K562 (cell line): ENCODE results near the gene CDADC1. TPM values are rescaled to one million over a fixed set of nuclear protein-coding genes. Genes with fewer than 3 reads are reported as not detected.

ENCODE experiments used
- ARNT ChIP-seq, 2 experiments: fragments of 450-650 bp; IDR thresholded peaks; 2 replicates each; pipeline ENCODE4 v1.6.1; 2016; ENCODE audit warnings: mild to moderate bottlenecking in 1 of 2
- CBFA2T3 ChIP-seq: fragments of 450-650 bp; IDR thresholded peaks from 2 replicates; pipeline ENCODE4 v1.6.1; 2017
- CCNT2 ChIP-seq: IDR thresholded peaks from 2 replicates; pipeline ENCODE4 v1.6.1; 2011; ENCODE audit warnings: borderline replicate concordance, low read depth, mild to moderate bottlenecking, moderate library complexity, mixed read lengths, low read length; ENCODE audit not compliant: insufficient read length; ENCODE audit errors: extremely low read depth
- FOXJ3 ChIP-seq: sonication (generic); formaldehyde crosslinking; IDR thresholded peaks from 2 replicates; pipeline ENCODE4 v1.4.0; 2020; ENCODE audit warnings: mild to moderate bottlenecking, missing genetic modification reagents
- MTA2 ChIP-seq: fragments of 450-650 bp; IDR thresholded peaks from 2 replicates; pipeline ENCODE4 v1.6.1; 2016; ENCODE audit warnings: low read depth
- PHB2 ChIP-seq: fragments of 450-650 bp; IDR thresholded peaks from 2 replicates; pipeline ENCODE4 v1.6.1; 2017; ENCODE audit warnings: low read depth
- PRMT5 ChIP-seq: sonication (generic); formaldehyde crosslinking; IDR thresholded peaks from 2 replicates; pipeline ENCODE4 v1.5.0; 2020; ENCODE audit warnings: missing genetic modification reagents
- RBFOX2 ChIP-seq: fragments of 200-400 bp; formaldehyde crosslinking; IDR thresholded peaks from 2 replicates; pipeline ENCODE4 v1.6.1; 2017; ENCODE audit warnings: low read depth, mild to moderate bottlenecking, low read length, moderate library complexity
- RFX7 ChIP-seq: fragments of 250-450 bp; sonication (Bioruptor Pico); IDR thresholded peaks from 2 replicates; pipeline ENCODE4 v1.5.1; 2021; ENCODE audit warnings: mild to moderate bottlenecking
- SIN3A ChIP-seq, 2 experiments: fragments of 150-350 bp in 1 of 2; IDR thresholded peaks; 2 replicates each; pipeline ENCODE4 v1.6.1; 2011 to 2016; ENCODE audit warnings: borderline replicate concordance in 2 of 2, low read depth in 2 of 2, low read length in 2 of 2, mild to moderate bottlenecking in 2 of 2, moderate library complexity in 2 of 2; ENCODE audit not compliant: control insufficient read depth in 1 of 2
- ZNF24 ChIP-seq: fragments of 450-650 bp; IDR thresholded peaks from 2 replicates; pipeline ENCODE4 v1.6.1; 2016
- ZNF3 ChIP-seq: fragments of 250-450 bp; sonication (Bioruptor Pico); IDR thresholded peaks from 2 replicates; pipeline ENCODE4 v1.5.0; 2021; ENCODE audit warnings: mild to moderate bottlenecking, moderate library complexity
- ZNF398 ChIP-seq: fragments of 250-450 bp; sonication (Bioruptor Pico); IDR thresholded peaks from 2 replicates; pipeline ENCODE4 v1.8.0; 2021; ENCODE audit warnings: moderate library complexity, mild to moderate bottlenecking, inconsistent platforms
- ZNF592 ChIP-seq: fragments of 450-650 bp; IDR thresholded peaks from 2 replicates; pipeline ENCODE4 v1.6.1; 2017; ENCODE audit warnings: antibody characterized with exemption, mild to moderate bottlenecking
- polyA plus RNA-seq, 8 experiments: library from polyadenylated mRNA; depleted of rRNA in 4 of 8; stranded (reverse) in 5 of 8; unstranded in 3 of 8; fragments of >200 nt; fragmentation: Nextera tagmentation in 2 of 8; fragmentation: Illumina TruSeq in 1 of 8; extraction: Ambion mirVana in 2 of 8; extraction: Trizol in 1 of 8; gene quantifications; 2 replicates each; pipeline versions ENCODE4 v1.2.1 to v1.2.3, GENCODE V29; 2011 to 2014; ENCODE audit warnings: inconsistent platforms in 1 of 8, missing spikeins in 1 of 8
- total RNA-seq, 7 experiments: library from RNA; depleted of rRNA in 6 of 7; stranded (reverse); fragments of >200 nt in 6 of 7; fragmentation: Illumina TruSeq in 2 of 7; extraction: Trizol in 2 of 7; gene quantifications; 2 replicates each; pipeline versions ENCODE4 v1.2.1 to v1.2.3, GENCODE V29; 2011 to 2021; ENCODE audit warnings: low replicate concordance in 1 of 7
- TF ChIP-seq, protein P1 (sequence below): fragments of 250-450 bp; sonication (Bioruptor Pico); IDR thresholded peaks from 2 replicates; pipeline ENCODE4 v1.6.1; 2021; ENCODE audit warnings: mild to moderate bottlenecking
- TF ChIP-seq, protein P2 (sequence below): fragments of 450-650 bp; IDR thresholded peaks from 2 replicates; pipeline ENCODE4 v1.6.1; 2016
- TF ChIP-seq, protein P3 (sequence below): IDR thresholded peaks from 2 replicates; pipeline ENCODE4 v1.6.1; 2014; ENCODE audit warnings: antibody characterized with exemption
- TF ChIP-seq, protein P4 (sequence below): fragments of 450-650 bp; IDR thresholded peaks from 2 replicates; pipeline ENCODE4 v1.6.1; 2016; ENCODE audit warnings: low read depth, mild to moderate bottlenecking, moderate library complexity

The CDADC1 gene
- total and polyA plus RNA-seq, 9 of the 15 experiments (the other 6 are each of a cell fraction or from before 2014, with no cell fraction given): 4.1 to 11.8 (median 6.3) TPM

GRCh38 chr13:49247643-49248621, at the start of gene CDADC1 (continued):
- TF ChIP-seq PRMT5 (CRISPR knock-in tag): no peak
- TF ChIP-seq, protein P1, sequence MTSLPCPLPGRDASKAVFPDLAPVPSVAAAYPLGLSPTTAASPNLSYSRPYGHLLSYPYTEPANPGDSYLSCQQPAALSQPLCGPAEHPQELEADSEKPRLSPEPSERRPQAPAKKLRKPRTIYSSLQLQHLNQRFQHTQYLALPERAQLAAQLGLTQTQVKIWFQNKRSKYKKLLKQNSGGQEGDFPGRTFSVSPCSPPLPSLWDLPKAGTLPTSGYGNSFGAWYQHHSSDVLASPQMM (CRISPR knock-in tag): no peak
- no peak for TF ChIP-seq ZNF592
- peak in 1 of 2 experiments; percentile 92; a peak in 3 of 4 replicates for TF ChIP-seq SIN3A (IDR thresholded peaks at IDR 0.05; ENCODE audit: borderline replicate concordance in 2 of 2, control insufficient read depth in 1 of 2, low read depth in 2 of 2, low read length in 2 of 2)
- TF ChIP-seq, protein P2, sequence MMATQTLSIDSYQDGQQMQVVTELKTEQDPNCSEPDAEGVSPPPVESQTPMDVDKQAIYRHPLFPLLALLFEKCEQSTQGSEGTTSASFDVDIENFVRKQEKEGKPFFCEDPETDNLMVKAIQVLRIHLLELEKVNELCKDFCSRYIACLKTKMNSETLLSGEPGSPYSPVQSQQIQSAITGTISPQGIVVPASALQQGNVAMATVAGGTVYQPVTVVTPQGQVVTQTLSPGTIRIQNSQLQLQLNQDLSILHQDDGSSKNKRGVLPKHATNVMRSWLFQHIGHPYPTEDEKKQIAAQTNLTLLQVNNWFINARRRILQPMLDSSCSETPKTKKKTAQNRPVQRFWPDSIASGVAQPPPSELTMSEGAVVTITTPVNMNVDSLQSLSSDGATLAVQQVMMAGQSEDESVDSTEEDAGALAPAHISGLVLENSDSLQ: no peak; the same call in 1 of the 2 replicates
- TF ChIP-seq, protein P3, sequence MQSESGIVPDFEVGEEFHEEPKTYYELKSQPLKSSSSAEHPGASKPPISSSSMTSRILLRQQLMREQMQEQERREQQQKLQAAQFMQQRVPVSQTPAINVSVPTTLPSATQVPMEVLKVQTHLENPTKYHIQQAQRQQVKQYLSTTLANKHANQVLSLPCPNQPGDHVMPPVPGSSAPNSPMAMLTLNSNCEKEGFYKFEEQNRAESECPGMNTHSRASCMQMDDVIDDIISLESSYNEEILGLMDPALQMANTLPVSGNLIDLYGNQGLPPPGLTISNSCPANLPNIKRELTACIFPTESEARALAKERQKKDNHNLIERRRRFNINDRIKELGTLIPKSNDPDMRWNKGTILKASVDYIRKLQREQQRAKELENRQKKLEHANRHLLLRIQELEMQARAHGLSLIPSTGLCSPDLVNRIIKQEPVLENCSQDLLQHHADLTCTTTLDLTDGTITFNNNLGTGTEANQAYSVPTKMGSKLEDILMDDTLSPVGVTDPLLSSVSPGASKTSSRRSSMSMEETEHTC: no peak
- no peak for TF ChIP-seq CCNT2
- TF ChIP-seq ZNF24: no peak
- TF ChIP-seq CBFA2T3: no peak
- TF ChIP-seq ZNF3 (CRISPR knock-in tag): no peak
- TF ChIP-seq MTA2: no peak
- peak; percentile 86 for TF ChIP-seq RBFOX2
- TF ChIP-seq, protein P4, sequence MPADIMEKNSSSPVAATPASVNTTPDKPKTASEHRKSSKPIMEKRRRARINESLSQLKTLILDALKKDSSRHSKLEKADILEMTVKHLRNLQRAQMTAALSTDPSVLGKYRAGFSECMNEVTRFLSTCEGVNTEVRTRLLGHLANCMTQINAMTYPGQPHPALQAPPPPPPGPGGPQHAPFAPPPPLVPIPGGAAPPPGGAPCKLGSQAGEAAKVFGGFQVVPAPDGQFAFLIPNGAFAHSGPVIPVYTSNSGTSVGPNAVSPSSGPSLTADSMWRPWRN: no peak
- TF ChIP-seq ARNT (IDR thresholded peaks at IDR 0.05): no peak
- no peak for TF ChIP-seq PHB2
- no peak for TF ChIP-seq FOXJ3 (CRISPR knock-in tag)
- no peak for TF ChIP-seq ZNF398 (CRISPR knock-in tag)
- TF ChIP-seq RFX7 (CRISPR knock-in tag): no peak
